ENCODE data around the gene FCER1A.

FCER1A gene

GRCh38 chr1:159352436-159352835, 50.3 kb downstream of the FCER1A start:
- no peak for DNase-seq (ENCODE audit: low spot score)
